HG03521 (cell line): ENCODE measurements around the gene EPGN.
"Not testable (repeated sequence)": the region's sequence is repeated elsewhere in the genome, so short reads cannot be mapped to it uniquely, and the experiment has no call there.

ENCODE experiments used
- ATAC-seq: cut with Tn5 transposase; IDR thresholded peaks from one replicate; pipeline ENCODE4 v1.9.1; 2021; ENCODE audit warnings: mild to moderate bottlenecking, moderate library complexity; ENCODE audit not compliant: unreplicated experiment

EPGN gene

DNA sequence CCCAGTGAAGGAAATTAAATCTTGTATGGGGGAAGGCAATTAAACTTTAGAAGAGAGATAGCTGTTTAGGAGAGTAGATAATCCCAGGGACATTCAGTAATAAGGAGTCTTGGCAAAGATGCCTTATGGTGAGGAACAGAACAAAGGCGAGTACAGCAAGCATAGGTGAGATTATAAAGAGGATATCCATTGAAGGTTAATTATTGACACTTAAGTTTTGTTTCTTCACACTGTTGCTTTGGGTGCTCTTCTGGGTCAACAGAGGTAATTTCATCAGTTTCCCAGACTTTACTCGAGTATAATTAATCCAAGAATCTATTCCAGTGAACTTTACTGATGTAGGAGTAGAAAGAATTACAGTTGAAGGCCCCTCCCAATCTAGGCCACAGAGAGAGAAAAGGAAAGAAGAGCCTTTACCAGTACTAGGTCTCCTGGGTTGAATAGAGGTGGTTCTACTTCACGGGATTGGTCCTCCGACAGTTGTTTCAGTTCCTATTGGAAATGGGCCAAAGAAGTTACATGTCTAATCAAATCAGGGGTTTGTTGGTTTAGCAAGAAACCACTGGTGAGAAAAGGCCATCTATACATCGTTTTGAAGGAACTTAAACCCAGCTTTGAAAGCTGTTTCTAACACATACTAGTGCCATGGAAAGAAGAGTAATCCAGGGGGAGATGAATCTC is 27.2 kb downstream of the EPGN start:
- peak; percentile 80 for ATAC-seq

DNA sequence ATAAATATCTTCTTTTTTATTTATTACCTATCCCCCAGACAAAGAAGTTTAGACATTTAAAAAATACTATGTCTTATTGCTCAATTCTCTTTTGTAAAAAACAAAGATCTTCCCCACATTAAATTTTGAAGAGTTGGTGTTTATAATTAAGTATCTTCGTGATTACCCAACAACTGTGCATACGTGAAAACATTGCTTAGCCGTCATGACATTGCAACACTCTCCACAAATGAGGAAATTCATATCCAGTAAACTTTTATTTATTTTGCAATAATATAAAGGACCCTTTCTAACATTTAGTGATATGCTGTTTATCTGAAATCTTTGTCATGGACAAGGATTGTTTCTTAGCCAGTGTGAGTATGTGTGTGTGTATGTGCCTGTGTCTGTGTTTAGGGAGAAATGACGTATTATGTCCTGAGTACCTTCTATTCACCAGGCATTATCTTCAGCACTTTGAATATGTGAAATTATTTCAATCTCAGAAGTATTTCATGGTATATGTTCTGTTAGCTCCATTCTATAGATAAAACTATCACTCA is 30.6 kb downstream of the EPGN start:
- ATAC-seq = no peak

DNA sequence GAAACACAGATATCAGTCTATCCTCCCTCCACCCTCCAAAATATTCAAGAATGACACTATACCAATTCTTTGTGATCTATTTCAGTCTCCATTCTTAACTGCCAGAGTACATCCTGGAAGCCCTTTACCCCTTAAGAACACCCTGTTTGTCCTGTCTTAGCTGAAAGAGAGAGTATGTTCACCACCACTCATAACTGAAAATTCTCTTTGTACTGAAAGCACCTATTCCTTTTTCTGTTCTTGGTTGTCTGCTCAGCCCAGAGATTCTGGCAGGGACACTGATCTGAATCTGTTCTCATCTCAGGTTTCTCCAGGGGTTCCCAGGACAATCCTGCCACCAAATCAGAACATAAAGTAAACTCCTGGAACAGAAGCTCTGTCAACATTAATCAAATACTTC is 31.2 kb downstream of the EPGN start:
- no peak for ATAC-seq

DNA sequence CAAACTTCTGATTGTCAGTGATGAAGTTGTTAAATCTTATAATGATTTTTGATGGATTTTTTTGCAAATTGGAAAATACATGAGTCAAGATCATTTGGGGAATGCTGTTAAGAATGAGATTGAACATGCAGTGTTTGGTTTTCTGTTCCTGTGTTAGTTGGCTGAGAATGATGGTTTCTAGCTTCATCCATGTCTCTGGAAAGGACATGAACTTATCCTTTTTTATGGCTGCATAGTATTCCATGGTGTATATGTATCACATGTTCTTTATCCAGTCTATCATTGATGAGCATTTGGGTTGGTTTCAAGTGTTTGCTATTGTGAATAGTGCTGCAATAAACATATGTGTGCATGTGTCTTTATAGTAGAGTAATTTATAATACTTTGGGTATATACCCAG is 32.2 kb downstream of the EPGN start:
- ATAC-seq = not testable (repeated sequence)

DNA sequence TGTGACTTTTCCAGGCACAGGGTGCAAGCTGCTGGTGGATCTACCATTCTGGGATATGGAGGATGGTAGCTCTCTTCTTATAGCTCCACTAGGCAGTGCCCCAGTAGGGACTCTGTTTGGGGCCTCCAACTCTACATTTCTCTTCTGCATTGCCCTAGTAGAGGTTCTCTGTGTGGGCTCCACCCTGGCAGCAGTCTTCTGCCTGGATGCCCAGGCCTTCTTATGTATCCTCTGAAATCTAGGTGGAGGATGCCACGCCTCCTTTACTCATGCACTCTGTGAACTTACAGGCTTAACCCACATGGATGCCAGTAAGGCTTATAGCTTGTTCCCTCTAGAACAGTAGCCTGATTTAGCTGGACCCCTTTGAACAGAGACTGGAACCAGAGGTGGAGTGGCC is 35.8 kb downstream of the EPGN start:
- no peak for ATAC-seq

DNA sequence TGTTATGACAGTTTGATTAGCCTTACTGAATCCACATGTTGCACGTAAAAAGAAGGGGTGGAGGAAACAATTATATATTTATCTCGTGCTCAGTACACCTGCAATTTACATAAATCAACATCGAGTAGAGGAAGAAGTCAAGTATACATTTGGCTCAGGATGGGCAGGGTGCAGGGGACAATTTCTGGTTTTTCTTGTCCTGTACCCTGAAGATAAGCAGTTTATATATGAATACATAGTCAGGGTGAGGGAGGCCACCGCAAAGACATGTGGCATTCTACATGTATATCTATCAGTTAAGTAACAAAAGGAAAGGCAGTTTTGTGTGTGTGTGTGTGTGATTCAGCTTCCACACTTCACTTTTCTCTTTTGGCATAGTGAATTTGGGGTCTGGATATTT is 45.6 kb downstream of the EPGN start:
- ATAC-seq = no peak

DNA sequence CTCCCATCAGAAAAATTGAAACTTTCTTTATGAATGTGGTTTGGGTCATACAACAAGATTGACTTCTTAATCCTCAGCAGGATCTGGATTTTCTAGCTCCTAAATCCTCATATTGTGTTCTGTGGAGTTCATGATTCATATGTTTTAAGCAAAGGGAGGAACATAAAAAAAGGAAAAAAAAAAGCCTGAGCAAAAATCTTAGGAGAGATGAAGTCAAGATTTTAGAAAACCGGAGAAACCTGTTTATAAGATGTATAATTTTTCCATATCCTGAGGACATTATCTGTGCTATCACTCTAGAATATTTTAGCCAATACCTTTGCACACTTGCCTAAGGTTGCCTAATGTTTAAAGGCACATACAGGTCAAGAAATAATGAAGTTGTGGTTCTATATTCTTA is 49.7 kb downstream of the EPGN start:
- no peak for ATAC-seq

DNA sequence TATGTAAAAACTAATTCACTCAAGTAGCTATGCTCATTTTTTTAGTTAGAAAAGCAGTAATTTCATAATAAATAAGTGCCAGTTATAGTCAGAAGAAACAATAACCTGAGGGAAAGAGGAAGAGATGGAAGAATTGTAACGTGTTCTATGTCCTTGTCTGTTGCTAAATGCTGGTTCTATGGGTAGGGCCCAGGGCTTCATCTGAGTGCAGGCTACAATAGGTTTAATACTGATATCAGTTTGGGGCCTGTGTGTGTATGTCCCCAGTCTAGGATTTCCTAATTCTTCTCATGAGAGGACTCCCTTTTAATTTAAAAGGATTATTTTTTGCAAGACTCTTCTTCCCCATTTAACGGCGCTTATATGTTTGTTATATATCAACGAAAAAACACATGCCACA is 53.4 kb downstream of the EPGN start:
- ATAC-seq = no peak

DNA sequence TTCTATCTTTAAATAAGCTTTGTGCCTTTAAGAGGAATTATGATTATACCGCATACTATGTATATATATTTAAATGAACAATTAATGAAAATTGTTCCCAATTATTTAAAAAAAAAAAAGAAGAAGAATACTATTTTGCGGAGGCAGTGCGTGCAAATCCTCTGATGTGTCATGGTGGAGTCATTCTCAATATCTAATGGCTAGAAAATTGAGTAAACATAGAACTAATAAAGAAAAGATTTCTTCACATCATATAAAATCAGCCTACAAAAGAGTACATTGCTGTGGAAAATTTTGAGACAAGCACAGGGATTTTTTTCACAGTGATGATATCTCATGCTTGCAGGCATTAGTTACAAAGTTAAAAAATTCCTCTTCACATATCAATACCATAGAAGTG is 54.1 kb downstream of the EPGN start:
- ATAC-seq = no peak

DNA sequence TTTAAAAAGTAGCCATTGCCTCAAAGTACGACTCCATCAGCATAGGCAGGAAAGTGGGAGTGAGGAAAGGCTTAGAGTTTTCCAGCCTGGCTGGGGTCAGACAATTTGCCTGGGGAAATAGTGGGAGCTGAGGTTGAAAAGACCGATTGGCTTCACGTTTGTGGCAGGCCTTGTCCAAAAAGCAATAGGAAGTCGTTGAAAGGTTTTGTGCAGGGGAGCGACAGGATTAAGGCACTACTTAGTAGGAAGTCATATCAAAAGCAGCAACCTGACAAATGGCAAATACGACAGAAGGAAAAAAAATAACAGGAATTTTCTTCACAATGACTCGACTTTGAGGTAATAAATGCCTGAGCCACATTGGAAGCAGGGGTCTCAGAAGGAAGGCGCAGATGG is 56.0 kb downstream of the EPGN start:
- no peak for ATAC-seq

DNA sequence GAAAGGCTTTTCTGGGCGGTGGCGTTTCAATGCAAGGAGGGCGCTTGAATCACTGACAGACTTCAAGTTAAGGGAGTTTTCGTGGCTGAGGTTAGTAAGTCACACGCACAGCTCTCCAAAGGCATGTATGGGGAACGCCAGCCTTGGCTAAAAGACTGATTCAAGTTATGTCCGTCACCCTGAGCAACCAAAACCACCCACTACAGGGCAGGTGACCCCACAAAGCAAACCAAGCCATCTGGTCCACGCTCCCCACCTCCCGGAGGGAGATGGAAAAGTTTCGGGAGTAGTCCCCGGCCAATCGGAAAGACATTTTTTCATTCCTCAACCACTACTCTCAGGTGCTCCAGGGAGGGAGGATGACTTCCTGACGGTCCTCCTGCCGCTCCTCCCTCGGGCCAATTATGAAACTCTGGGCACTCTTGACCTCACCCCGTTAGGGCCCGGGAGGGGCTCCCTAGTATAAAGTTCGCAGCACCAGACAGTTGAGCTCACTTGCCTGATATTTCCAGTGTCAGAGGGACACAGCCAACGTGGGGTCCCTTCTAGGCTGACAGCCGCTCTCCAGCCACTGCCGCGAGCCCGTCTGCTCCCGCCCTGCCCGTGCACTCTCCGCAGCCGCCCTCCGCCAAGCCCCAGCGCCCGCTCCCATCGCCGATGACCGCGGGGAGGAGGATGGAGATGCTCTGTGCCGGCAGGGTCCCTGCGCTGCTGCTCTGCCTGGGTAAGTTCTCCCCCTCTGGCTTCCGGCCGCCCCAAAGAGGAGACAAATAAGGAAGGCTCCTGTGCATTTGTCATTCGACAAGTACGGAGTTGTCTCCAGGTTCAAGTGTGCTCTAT is 56.6 kb downstream of the EPGN start, which contains the start of gene EREG:
Gene EREG, plus strand, starts transcription at position 494 of the 840 bp plus-strand sequence. Its CDS starts 164 bp downstream, at position 658.
- ATAC-seq = peak; percentile 38

DNA sequence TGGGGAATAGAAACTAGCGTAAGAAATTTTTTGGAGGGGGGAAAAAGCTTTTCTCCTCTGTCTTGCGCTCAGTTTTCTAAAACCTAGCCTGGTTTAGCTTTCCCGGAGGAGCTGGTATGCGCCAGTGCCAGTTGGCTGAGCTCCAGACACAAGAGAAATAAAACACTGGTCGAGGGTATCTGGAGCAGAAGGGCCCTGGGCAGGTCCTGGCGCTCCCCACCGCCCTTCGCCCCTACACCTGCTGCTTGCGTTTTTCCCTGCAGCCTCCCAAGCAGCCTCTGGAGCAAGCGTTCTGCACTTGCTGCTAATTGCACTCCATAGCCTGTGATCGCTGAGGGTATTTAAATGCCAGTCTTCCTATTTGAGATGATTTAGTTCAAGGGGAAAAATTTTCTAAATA is 57.5 kb downstream of the EPGN start:
- ATAC-seq = no peak
